PC-9 (cell line): ENCODE measurements around the gene ZNF526. TPM values are rescaled to one million over a fixed set of nuclear protein-coding genes. Genes with fewer than 3 reads are reported as not detected.

Experiments
- BruUV-seq: library from RNA; stranded (reverse); fragments of 400-500 nt; replicated peaks from 2 replicates; lab custom pipeline; 2021; lab: Mats Ljungman, UMichigan
- CTCF ChIA-PET: fragments of 300-600 bp; sonication (Branson Sonifier 250); formaldehyde crosslinking; loops from one replicate; lab custom pipeline; 2022; ENCODE audit warnings: antibody characterized with exemption; lab: Charles Lee
- POLR2A ChIA-PET: fragments of 300-600 bp; sonication (Branson Sonifier 250); formaldehyde crosslinking; loops from one replicate; lab custom pipeline; 2022; ENCODE audit warnings: antibody characterized with exemption; ENCODE audit not compliant: unreplicated experiment; lab: Charles Lee
- DNase-seq, 2 experiments: peaks; one replicate each; pipeline versions ENCODE4 v3.0.0 to v3.0.0-alpha.2; 2015 to 2022; ENCODE audit warnings: mixed read lengths in 1 of 2
- H2AFZ ChIP-seq: fragments of 200-600 bp; sonication (generic); 2 replicates; pipeline ENCODE4 v1.8.1; 2017; ENCODE audit warnings: antibody characterized with exemption
- H3F3A ChIP-seq: fragments of 200-600 bp; sonication (generic); 2 replicates; pipeline ENCODE4 v1.8.1; 2017; ENCODE audit warnings: antibody characterized with exemption, mild to moderate bottlenecking, low read depth; ENCODE audit not compliant: insufficient read depth
- H3K27ac ChIP-seq: fragments of 200-600 bp; sonication (generic); 2 replicates; pipeline ENCODE4 v1.6.1; 2016; ENCODE audit warnings: mixed run types
- H3K27me3 ChIP-seq: fragments of 200-600 bp; sonication (generic); 2 replicates; pipeline ENCODE4 v1.6.1; 2016; ENCODE audit warnings: low read depth, mixed run types; ENCODE audit not compliant: insufficient read depth
- H3K36me3 ChIP-seq: fragments of 200-600 bp; sonication (generic); 2 replicates; pipeline ENCODE4 v1.6.1; 2016; ENCODE audit warnings: low read depth, mixed run types
- H3K4me1 ChIP-seq: fragments of 200-600 bp; sonication (generic); replicated peaks from 2 replicates; pipeline ENCODE4 v1.6.1; 2016; ENCODE audit warnings: mixed run types; ENCODE audit not compliant: insufficient read depth
- H3K4me2 ChIP-seq: fragments of 200-600 bp; sonication (generic); 2 replicates; pipeline ENCODE4 v1.6.1; 2017; ENCODE audit warnings: mixed run types
- H3K4me3 ChIP-seq: fragments of 200-600 bp; sonication (generic); 2 replicates; pipeline ENCODE4 v1.6.1; 2016; ENCODE audit warnings: mixed run types
- H3K79me2 ChIP-seq: fragments of 200-600 bp; sonication (generic); 2 replicates; pipeline ENCODE4 v1.6.1; 2017; ENCODE audit warnings: low read depth, mixed run types
- H3K9me2 ChIP-seq: fragments of 200-600 bp; sonication (generic); 2 replicates; pipeline ENCODE4 v1.8.1; 2017; ENCODE audit warnings: mild to moderate bottlenecking; ENCODE audit not compliant: insufficient read depth
- H3K9me3 ChIP-seq: fragments of 200-600 bp; sonication (generic); 2 replicates; pipeline ENCODE4 v1.8.1; 2016; ENCODE audit warnings: low read depth; ENCODE audit not compliant: insufficient read depth
- H4K20me1 ChIP-seq: fragments of 200-600 bp; sonication (generic); 2 replicates; pipeline ENCODE4 v1.8.1; 2017; ENCODE audit not compliant: insufficient read depth
- EZH2 ChIP-seq: fragments of 200-600 bp; sonication (generic); IDR thresholded peaks from 2 replicates; pipeline ENCODE4 v1.8.0; 2017; ENCODE audit warnings: antibody characterized with exemption, low read depth
- intact Hi-C: fragments of 100-400 bp; cut with micrococcal nuclease; formaldehyde crosslinking; loops from one replicate; pipeline ENCODE4 v1.10.0; 2022; ENCODE audit not compliant: unreplicated experiment
- total RNA-seq: library from RNA; stranded (reverse); gene quantifications from 2 replicates; pipeline ENCODE4 v1.2.3, GENCODE V29; 2021
- TF ChIP-seq, protein P1 (sequence below): fragments of 200-600 bp; sonication (generic); conservative IDR thresholded peaks from 2 replicates; pipeline ENCODE4 v1.6.1; 2017; ENCODE audit warnings: mixed run types, antibody characterized with exemption, mild to moderate bottlenecking, moderate library complexity

The ZNF526 gene
- total RNA-seq, 1 experiment from 2014 or later: 13.4 TPM

DNA sequence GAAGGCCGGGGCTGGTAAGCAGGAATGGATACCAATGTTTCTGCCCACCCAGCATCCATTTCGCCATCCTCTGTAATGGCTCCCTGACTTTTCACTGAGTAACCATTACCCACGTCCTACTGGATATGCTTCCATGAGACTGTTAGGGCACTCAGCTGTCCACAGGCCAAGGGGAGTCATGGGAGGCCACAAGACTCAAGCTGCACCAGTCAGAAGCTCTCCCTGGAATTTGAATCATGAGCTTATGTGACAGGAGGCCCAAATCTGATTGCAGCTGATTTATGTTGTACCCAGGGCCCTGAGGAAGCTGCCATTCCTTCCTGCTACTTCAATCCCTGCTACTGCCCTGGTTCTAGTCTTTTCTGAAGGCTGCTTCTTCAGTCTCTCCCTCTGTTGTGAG is 31.0 kb upstream of the ZNF526 start:
- no peaks in the 10 kb centered on the region; the same call in 1 of the 2 replicates for H3K36me3 ChIP-seq
- peaks cover 42% of the 10 kb centered on the region for H3K4me1 ChIP-seq
- peaks cover 37% of the 10 kb centered on the region for H3F3A ChIP-seq
- no peak overlapping the region for H3K4me2 ChIP-seq
- no peaks in the 10 kb centered on the region for H3K27me3 ChIP-seq
- no peaks in the 10 kb centered on the region for H3K79me2 ChIP-seq
- no peak overlapping the region for H3K27ac ChIP-seq
- no TSS peak for BruUV-seq
- CTCF ChIA-PET: interaction anchor here (0.6 to 0.7 kb wide), 2 partner anchors 73 to 88 kb away, joined by 4 to 5 read pairs; no protein-coding TSS in a partner anchor
- no peaks in the 10 kb centered on the region for H4K20me1 ChIP-seq
- no peak for DNase-seq
- no peak overlapping the region for H3K4me3 ChIP-seq
- H3K9me3 ChIP-seq: no peaks in the 10 kb centered on the region
- H2AFZ ChIP-seq: no peak overlapping the region
- POLR2A ChIA-PET: no interaction called here
- intact Hi-C loops: no loop called here
- H3K9me2 ChIP-seq: no peaks in the 10 kb centered on the region
- TF ChIP-seq, protein P1, sequence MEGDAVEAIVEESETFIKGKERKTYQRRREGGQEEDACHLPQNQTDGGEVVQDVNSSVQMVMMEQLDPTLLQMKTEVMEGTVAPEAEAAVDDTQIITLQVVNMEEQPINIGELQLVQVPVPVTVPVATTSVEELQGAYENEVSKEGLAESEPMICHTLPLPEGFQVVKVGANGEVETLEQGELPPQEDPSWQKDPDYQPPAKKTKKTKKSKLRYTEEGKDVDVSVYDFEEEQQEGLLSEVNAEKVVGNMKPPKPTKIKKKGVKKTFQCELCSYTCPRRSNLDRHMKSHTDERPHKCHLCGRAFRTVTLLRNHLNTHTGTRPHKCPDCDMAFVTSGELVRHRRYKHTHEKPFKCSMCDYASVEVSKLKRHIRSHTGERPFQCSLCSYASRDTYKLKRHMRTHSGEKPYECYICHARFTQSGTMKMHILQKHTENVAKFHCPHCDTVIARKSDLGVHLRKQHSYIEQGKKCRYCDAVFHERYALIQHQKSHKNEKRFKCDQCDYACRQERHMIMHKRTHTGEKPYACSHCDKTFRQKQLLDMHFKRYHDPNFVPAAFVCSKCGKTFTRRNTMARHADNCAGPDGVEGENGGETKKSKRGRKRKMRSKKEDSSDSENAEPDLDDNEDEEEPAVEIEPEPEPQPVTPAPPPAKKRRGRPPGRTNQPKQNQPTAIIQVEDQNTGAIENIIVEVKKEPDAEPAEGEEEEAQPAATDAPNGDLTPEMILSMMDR: no peak
- TF ChIP-seq EZH2: no peak

DNA sequence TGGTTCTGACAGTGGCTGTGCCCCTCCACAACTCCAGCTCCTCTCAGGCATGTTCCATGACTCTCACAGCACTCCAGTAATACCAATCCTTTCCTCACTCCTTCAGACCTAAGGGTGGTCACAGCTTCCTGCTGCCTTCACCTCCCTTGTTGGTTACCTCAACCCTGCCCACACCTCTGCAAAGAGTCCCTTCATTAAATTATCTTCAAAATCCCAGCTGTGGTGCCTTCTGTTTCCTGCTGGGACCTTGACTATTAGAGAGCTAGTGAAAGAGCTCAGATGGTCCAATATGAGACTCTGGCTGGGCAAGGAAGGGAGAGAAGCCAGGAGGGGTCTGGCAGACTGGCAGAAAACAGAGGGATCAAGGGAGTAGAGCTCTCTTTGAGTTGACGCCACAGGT is 28.8 kb upstream of the ZNF526 start:
- Histone ChIP-seq H3K79me2 (no peaks in the 10 kb centered on the region), H3K4me2 (peak overlapping the region; percentile 60), H3K9me3 (no peaks in the 10 kb centered on the region)

DNA sequence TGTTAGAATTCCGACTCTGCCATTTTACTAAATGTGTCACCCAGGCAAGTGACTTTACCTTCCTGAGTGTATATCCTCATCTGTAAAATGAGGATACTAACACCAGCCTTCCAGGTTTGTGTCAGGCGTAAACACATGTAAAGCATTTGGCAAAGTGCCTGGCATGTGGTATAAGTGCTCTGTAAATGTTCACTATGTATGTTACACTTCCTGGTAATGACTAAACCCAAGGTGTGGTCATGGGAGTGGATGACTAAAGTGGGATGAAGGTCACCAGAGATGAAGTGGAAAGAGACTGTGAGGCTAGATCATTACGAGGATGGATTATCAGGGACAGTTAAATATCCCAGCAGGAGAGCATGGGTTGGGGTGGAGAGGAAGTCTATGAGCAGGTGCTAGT is 28.3 kb upstream of the ZNF526 start:
- intact Hi-C loops: loop anchor here (2.0 kb wide), 1 partner anchor 23 kb away; no protein-coding TSS in a partner anchor
- Histone ChIP-seq H2AFZ (no peak overlapping the region; the same call in 1 of the 2 replicates), H3K27me3 (no peaks in the 10 kb centered on the region), H3K4me3 (no peak overlapping the region), H3K9me2 (no peaks in the 10 kb centered on the region), H3K27ac (peak overlapping the region; percentile 94), H3K4me2 (peak overlapping the region; percentile 60), H3F3A (peaks cover 38% of the 10 kb centered on the region), H3K36me3 (no peaks in the 10 kb centered on the region; the same call in 1 of the 2 replicates), H4K20me1 (no peaks in the 10 kb centered on the region), H3K79me2 (no peaks in the 10 kb centered on the region), H3K4me1 (peaks cover 34% of the 10 kb centered on the region), H3K9me3 (no peaks in the 10 kb centered on the region)
- peak; percentile 67 to 98 for DNase-seq
- ChIA-PET CTCF (no interaction called here), POLR2A (no interaction called here)
- BruUV-seq: no TSS peak
- TF ChIP-seq EZH2: no peak
- TF ChIP-seq, protein P1: no peak

More for the DNA sequence above, 28.8 kb upstream of the ZNF526 start:
- Histone ChIP-seq H3K27ac (peak overlapping the region; percentile 94), H4K20me1 (no peaks in the 10 kb centered on the region), H3F3A (peaks cover 38% of the 10 kb centered on the region), H3K4me3 (no peak overlapping the region), H3K9me2 (no peaks in the 10 kb centered on the region), H2AFZ (no peak overlapping the region; the same call in 1 of the 2 replicates), H3K27me3 (no peaks in the 10 kb centered on the region), H3K4me1 (peaks cover 34% of the 10 kb centered on the region), H3K36me3 (no peaks in the 10 kb centered on the region; the same call in 1 of the 2 replicates)
- no peak for DNase-seq
- BruUV-seq: no TSS peak
- intact Hi-C loops: loop anchor here (2.0 kb wide), 1 partner anchor 23 kb away; no protein-coding TSS in a partner anchor
- ChIA-PET CTCF (interaction anchor here (0.5 kb wide), 1 partner anchor 173 kb away, joined by 4 read pairs; no protein-coding TSS in a partner anchor), POLR2A (interaction anchor here (0.6 kb wide), 1 partner anchor 16 kb away, joined by 3 read pairs; no protein-coding TSS in a partner anchor)
- TF ChIP-seq EZH2: no peak
- TF ChIP-seq, protein P1: no peak
